NT2/D1 (cell line): ENCODE measurements around the gene ABCA5.

Source experiments
- DNase-seq: peaks from one replicate; pipeline ENCODE4 v3.0.0-alpha.2; 2011; ENCODE audit warnings: low read depth, low spot score
- H3K27me3 ChIP-seq: 2 replicates; pipeline ENCODE4 v1.6.0; 2011; ENCODE audit warnings: mild to moderate bottlenecking; ENCODE audit not compliant: insufficient read length, insufficient read depth
- H3K36me3 ChIP-seq: 2 replicates; pipeline ENCODE4 v1.6.1; 2011; ENCODE audit warnings: mild to moderate bottlenecking, low read length, mixed read lengths; ENCODE audit not compliant: insufficient read depth, insufficient read length
- H3K4me1 ChIP-seq: 2 replicates; pipeline ENCODE4 v1.5.1; 2011; ENCODE audit not compliant: insufficient read depth, insufficient read length
- H3K4me3 ChIP-seq: 2 replicates; pipeline ENCODE4 v1.5.1; 2011; ENCODE audit warnings: low read depth; ENCODE audit not compliant: insufficient read length
- H3K9ac ChIP-seq: 2 replicates; pipeline ENCODE4 v1.6.0; 2011; ENCODE audit warnings: low read depth; ENCODE audit not compliant: insufficient read length
- H3K9me3 ChIP-seq: 2 replicates; pipeline ENCODE4 v1.5.1; 2011; ENCODE audit warnings: mild to moderate bottlenecking, low read length; ENCODE audit not compliant: insufficient read depth
- SUZ12 ChIP-seq: IDR thresholded peaks from 2 replicates; pipeline ENCODE4 v1.6.1; 2011; ENCODE audit not compliant: insufficient read length, insufficient read depth; ENCODE audit errors: extremely low read depth
- YY1 ChIP-seq: IDR thresholded peaks from 2 replicates; pipeline ENCODE4 v1.6.1; 2011; ENCODE audit not compliant: insufficient read length, insufficient read depth
- ZNF274 ChIP-seq: IDR thresholded peaks from 2 replicates; pipeline ENCODE4 v1.6.1; 2011; ENCODE audit warnings: mild to moderate bottlenecking, low read depth, low read length

The ABCA5 gene

GRCh38 chr17:69327060-69327831 lies at the start of gene ABCA5:
Gene ABCA5, minus strand, starts transcription at chr17:69327133. Its CDS starts 12,718 bp downstream, at chr17:69314415.
- Histone ChIP-seq H3K4me3 (peak within 1 kb of the TSS; percentile 95), H3K9me3 (no peaks in the 10 kb centered on the region), H3K27me3 (peaks cover 27% of the 10 kb centered on the region), H3K9ac (peak within 1 kb of the TSS; percentile 100), H3K36me3 (no peaks in the 10 kb centered on the region), H3K4me1 (peaks cover 3% of the 10 kb centered on the region)
- DNase-seq, result peak; percentile 74
- TF ChIP-seq YY1 (no peak), ZNF274 (no peak), SUZ12 (no peak)

DNA sequence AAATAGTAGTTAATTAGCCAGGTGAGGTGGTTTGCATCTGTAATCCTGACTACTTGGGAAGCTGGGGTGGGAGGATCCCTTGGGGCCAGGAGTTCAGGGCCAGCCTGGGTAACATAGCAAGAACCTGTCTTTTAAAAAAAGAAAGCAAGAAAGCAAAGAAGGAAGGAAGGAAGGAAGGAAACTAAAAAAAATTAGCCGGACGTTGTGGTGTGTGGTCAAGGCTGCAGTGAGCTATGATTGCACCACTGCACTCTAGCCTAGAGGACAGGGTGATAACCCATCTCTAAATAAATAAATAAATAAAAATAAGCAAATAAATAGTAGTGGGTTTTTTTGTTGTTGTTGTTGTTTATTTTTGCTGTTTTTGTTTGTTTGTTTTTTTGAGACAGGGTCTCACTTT lies 48.3 kb upstream of the ABCA5 start:
- Histone ChIP-seq H3K27me3 (no peaks in the 10 kb centered on the region), H3K4me1 (no peaks in the 10 kb centered on the region), H3K9me3 (no peaks in the 10 kb centered on the region), H3K9ac (no peak overlapping the region), H3K4me3 (no peak overlapping the region), H3K36me3 (no peaks in the 10 kb centered on the region)
- DNase-seq, result no peak
- TF ChIP-seq SUZ12, result no peak
- no peak for TF ChIP-seq YY1
- no peak for TF ChIP-seq ZNF274

DNA sequence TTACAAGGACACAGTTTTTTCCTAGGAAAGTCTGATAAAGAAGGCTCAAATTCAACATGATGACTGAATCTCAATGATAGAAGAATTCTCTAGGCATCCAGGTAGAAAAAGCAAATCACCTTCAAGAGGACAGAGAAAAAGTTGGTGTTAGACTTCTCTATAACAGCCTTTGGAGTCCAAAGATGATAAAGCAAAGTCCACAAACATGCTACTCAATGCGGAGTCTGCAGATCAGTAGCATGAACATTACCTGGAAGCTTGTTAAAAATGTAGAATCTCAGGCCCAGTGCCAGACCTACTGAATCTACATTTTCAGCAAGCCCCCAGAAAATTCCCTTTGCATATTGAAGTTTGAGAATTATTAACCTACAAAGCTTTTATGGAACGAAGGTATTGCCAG lies 46.1 kb upstream of the ABCA5 start:
- Histone ChIP-seq H3K27me3 (no peaks in the 10 kb centered on the region), H3K9ac (no peak overlapping the region), H3K4me1 (no peaks in the 10 kb centered on the region), H3K9me3 (no peaks in the 10 kb centered on the region), H3K36me3 (no peaks in the 10 kb centered on the region), H3K4me3 (no peak overlapping the region)
- no peak for DNase-seq
- TF ChIP-seq YY1 (no peak), SUZ12 (no peak), ZNF274 (no peak)

DNA sequence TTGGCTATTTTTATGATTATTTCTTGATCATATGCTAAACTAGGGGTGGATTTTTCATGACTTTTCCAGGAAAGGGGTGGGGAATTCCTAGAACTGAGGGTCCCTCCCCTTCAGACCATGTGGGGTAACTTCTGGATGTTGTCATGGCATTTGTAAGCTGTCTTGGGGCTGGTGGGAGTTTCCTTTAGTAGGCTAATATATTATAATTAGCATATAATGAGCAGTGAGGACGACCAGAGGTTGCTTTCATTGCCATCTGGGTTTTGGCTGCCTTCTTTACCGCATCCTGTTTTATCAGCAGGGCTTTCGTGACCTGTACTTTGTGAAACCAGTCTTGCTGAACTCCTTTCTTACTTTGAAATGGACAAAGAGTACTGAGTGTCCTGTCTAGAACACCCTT lies 40.4 kb upstream of the ABCA5 start:
- no peak overlapping the region for H3K9ac ChIP-seq
- no peaks in the 10 kb centered on the region for H3K9me3 ChIP-seq
- no peak for DNase-seq
- H3K4me1 ChIP-seq, result no peaks in the 10 kb centered on the region
- TF ChIP-seq YY1, result no peak
- TF ChIP-seq SUZ12, result no peak
- TF ChIP-seq ZNF274, result no peak
- H3K36me3 ChIP-seq, result no peaks in the 10 kb centered on the region
- no peak overlapping the region for H3K4me3 ChIP-seq
- H3K27me3 ChIP-seq, result no peaks in the 10 kb centered on the region

DNA sequence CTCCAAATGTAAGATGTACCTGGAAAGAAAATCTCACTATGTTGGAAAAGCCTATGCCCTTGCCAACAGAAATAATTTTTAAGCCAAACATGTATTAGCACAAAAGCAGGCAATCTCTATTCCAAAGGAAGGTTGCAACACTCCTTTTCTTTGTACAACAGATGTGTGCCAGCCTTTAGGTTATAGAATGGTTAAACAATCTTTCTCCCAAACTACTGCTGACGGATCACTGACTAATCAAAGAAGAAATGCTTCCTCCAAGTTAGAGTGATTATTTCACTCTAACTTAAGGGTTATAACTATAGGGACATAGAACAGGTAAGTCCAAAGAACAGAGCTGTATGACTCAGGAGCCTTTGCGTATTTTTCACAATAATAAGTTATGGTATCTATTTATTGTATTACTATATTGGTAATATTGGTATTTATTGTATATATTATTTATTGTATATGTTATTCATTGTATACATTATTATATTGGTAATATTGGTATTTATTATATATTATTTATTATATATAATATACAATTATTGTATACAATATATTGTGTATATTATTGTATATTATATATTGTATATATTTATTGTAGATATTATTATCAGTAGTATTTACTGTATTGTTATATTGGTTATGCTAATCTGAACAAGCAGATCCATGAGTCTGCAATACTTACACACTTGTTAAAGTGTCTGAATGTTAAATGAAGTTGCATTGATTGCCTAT lies 36.7 kb upstream of the ABCA5 start:
- Histone ChIP-seq H3K27me3 (no peaks in the 10 kb centered on the region), H3K9me3 (no peaks in the 10 kb centered on the region), H3K36me3 (no peaks in the 10 kb centered on the region), H3K4me3 (no peak overlapping the region), H3K9ac (no peak overlapping the region), H3K4me1 (no peaks in the 10 kb centered on the region)
- DNase-seq, result no peak
- TF ChIP-seq ZNF274, result no peak
- no peak for TF ChIP-seq YY1
- TF ChIP-seq SUZ12, result no peak

- H3K9ac ChIP-seq, result no peak overlapping the region
- H3K4me3 ChIP-seq, result no peak overlapping the region
- H3K36me3 ChIP-seq, result no peaks in the 10 kb centered on the region
- DNase-seq, result no peak
- no peaks in the 10 kb centered on the region for H3K27me3 ChIP-seq
- H3K9me3 ChIP-seq, result no peaks in the 10 kb centered on the region
- no peak for TF ChIP-seq ZNF274
- no peak for TF ChIP-seq SUZ12
- TF ChIP-seq YY1, result no peak
- no peaks in the 10 kb centered on the region for H3K4me1 ChIP-seq
Measured at GRCh38 chr17:69361156-69361555, 34.2 kb upstream of the ABCA5 start.

DNA sequence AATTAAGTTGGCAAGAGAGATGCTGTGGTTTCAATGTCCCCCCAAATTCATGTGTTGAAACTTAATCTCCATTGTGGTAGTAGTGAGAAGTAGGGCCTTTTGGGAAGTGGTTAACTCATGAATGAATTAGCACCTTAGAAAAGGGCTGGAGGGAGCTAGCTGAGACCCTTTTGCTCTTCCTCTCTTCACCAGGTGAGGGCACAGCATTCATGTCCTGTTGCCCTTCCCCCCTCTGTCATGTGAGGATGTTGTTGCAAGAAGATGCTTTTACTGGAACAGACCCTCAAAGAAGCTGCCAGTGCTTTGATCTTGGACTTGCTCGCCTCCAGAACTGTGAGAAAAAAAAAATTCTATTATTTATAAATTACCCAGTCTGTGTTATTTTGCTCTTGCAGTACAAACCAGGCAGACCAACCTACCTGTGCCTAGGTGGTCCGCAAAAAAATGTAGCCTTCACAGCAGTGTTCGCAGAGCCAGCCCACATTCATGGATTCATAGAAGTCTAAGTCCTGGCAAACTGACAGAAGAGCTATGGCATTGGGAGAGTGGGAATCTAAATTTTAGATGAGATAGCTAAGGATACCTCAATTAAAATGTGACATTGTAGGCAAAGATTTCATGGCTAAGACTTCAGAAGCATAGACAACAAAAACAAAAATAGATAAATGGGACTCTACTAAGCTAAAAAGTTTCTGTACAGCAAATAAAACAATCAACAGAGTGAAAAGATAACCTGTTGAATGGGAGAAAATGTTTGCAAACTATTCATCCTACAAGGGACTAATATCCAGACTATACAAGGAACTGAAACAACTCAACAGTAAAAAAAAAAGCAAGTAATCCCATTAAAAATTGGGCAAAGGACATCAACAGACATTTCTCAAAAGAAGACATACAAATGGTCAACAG lies 32.0 kb upstream of the ABCA5 start:
- Histone ChIP-seq H3K9me3 (no peaks in the 10 kb centered on the region), H3K4me3 (no peak overlapping the region), H3K9ac (no peak overlapping the region), H3K4me1 (no peaks in the 10 kb centered on the region), H3K36me3 (no peaks in the 10 kb centered on the region), H3K27me3 (no peaks in the 10 kb centered on the region)
- TF ChIP-seq SUZ12, result no peak
- no peak for TF ChIP-seq ZNF274
- no peak for TF ChIP-seq YY1
- peak; percentile 51 for DNase-seq
